Upper lobe of right lung (tissue), 1 donor: ENCODE results near the gene LFNG. TPM values are rescaled to one million over a fixed set of nuclear protein-coding genes. Genes with fewer than 3 reads are reported as not detected.

Experiments used
- ATAC-seq: fragments of 200-7000 bp; cut with Tn5 transposase; one replicate; pipeline ENCODE4 v1.9.1; 2020; ENCODE audit warnings: mild to moderate bottlenecking, moderate library complexity
- DNase-seq: peaks from one replicate; pipeline ENCODE4 v3.0.0-alpha.2; 2020
- H3K27ac ChIP-seq: fragments of 200-600 bp; one replicate; pipeline ENCODE4 v1.8.0; 2022
- H3K27me3 ChIP-seq: fragments of 200-600 bp; one replicate; pipeline ENCODE4 v1.8.0; 2022; ENCODE audit warnings: mild to moderate bottlenecking
- H3K36me3 ChIP-seq: fragments of 200-600 bp; one replicate; pipeline ENCODE4 v1.8.0; 2022
- H3K4me1 ChIP-seq: fragments of 200-600 bp; one replicate; pipeline ENCODE4 v1.8.0; 2022
- H3K4me3 ChIP-seq: fragments of 200-600 bp; one replicate; pipeline ENCODE4 v1.8.0; 2022; ENCODE audit warnings: mild to moderate bottlenecking
- H3K9me3 ChIP-seq: fragments of 200-600 bp; one replicate; pipeline ENCODE4 v1.8.0; 2022
- CTCF ChIP-seq: fragments of 200-600 bp; IDR thresholded peaks from one replicate; pipeline ENCODE4 v1.8.0; 2022; ENCODE audit warnings: antibody characterized with exemption
- intact Hi-C: fragments of 100-400 bp; cut with DNase I; formaldehyde crosslinking; loops from one replicate; pipeline ENCODE4 v1.11.0; 2022
- total RNA-seq: library from RNA; stranded (reverse); fragmentation: NEBNext Ultra II Directional; extraction: Animal tissue kit (Norgen Biotek cat#: 25700); gene quantifications from one replicate; pipeline ENCODE4 v1.2.1, GENCODE V29; 2021
- donor health status: DM: no; HTN: yes; CAD: no; lungs with severe emphysema.

Gene LFNG
- total RNA-seq, 1 donor from 2014 or later: 35.4 TPM

GRCh38 chr7:2525658-2526630, 6.4 kb downstream of the LFNG start:
- no peak for TF ChIP-seq CTCF
- H3K27ac ChIP-seq: no peak overlapping the region
- peaks cover 23% of the 10 kb centered on the region for H3K36me3 ChIP-seq
- peak; percentile 3 for ATAC-seq
- peaks cover 88% of the 10 kb centered on the region for H3K4me1 ChIP-seq
- no peaks in the 10 kb centered on the region for H3K27me3 ChIP-seq
- DNase-seq: no peak
- no peaks in the 10 kb centered on the region for H3K9me3 ChIP-seq
- H3K4me3 ChIP-seq: no peak overlapping the region
- intact Hi-C loops: no loop called here

- intact Hi-C loops: no loop called here
- no peaks in the 10 kb centered on the region for H3K9me3 ChIP-seq
- no peak for DNase-seq
- TF ChIP-seq CTCF: no peak
- H3K36me3 ChIP-seq: peaks cover 23% of the 10 kb centered on the region
- peak overlapping the region; percentile 47 for H3K27ac ChIP-seq
- ATAC-seq: no peak
- peaks cover 84% of the 10 kb centered on the region for H3K4me1 ChIP-seq
- H3K4me3 ChIP-seq: no peak overlapping the region
- H3K27me3 ChIP-seq: no peaks in the 10 kb centered on the region
Observed at GRCh38 chr7:2526659-2527504, 7.3 kb downstream of the LFNG start.

GRCh38 chr7:2527505-2528467, 8.2 kb downstream of the LFNG start:
- H3K4me1 ChIP-seq: peaks cover 77% of the 10 kb centered on the region

GRCh38 chr7:2528481-2529095, 9.0 kb downstream of the LFNG start:
- TF ChIP-seq CTCF: no peak
- intact Hi-C loops: no loop called here
- no peak for DNase-seq

More at GRCh38 chr7:2527505-2528467, 8.2 kb downstream of the LFNG start:
- DNase-seq: no peak
- H3K27me3 ChIP-seq: no peaks in the 10 kb centered on the region
- no peaks in the 10 kb centered on the region for H3K9me3 ChIP-seq
- intact Hi-C loops: no loop called here
- peak overlapping the region; percentile 85 for H3K27ac ChIP-seq
- H3K36me3 ChIP-seq: peaks cover 23% of the 10 kb centered on the region
- TF ChIP-seq CTCF: no peak
- H3K4me3 ChIP-seq: no peak overlapping the region
- ATAC-seq: no peak

More at GRCh38 chr7:2528481-2529095, 9.0 kb downstream of the LFNG start:
- no peak for ATAC-seq
- Histone ChIP-seq H3K4me1 (peaks cover 69% of the 10 kb centered on the region), H3K27ac (peak overlapping the region; percentile 85), H3K27me3 (no peaks in the 10 kb centered on the region), H3K4me3 (no peak overlapping the region), H3K36me3 (peaks cover 23% of the 10 kb centered on the region), H3K9me3 (no peaks in the 10 kb centered on the region)
